KMS-11 (cell line): ENCODE measurements around the gene ZNF423.

Experiments used
- H2AFZ ChIP-seq: fragments of 200-600 bp; sonication (generic); 2 replicates; pipeline ENCODE4 v1.6.1; 2016; ENCODE audit warnings: antibody characterized with exemption, mixed run types, low read depth
- H3K27ac ChIP-seq: fragments of 200-600 bp; sonication (generic); 2 replicates; pipeline ENCODE4 v1.6.1; 2016; ENCODE audit warnings: mild to moderate bottlenecking, mixed run types
- H3K27me3 ChIP-seq: fragments of 200-600 bp; sonication (generic); 2 replicates; pipeline ENCODE4 v1.6.1; 2017; ENCODE audit warnings: mild to moderate bottlenecking, low read depth, mixed run types, moderate library complexity; ENCODE audit not compliant: insufficient read depth
- H3K36me3 ChIP-seq: fragments of 200-600 bp; sonication (generic); 2 replicates; pipeline ENCODE4 v1.6.1; 2017; ENCODE audit warnings: mild to moderate bottlenecking, mixed run types; ENCODE audit not compliant: insufficient read depth
- H3K4me1 ChIP-seq: fragments of 200-600 bp; sonication (generic); 2 replicates; pipeline ENCODE4 v1.6.1; 2016; ENCODE audit warnings: mild to moderate bottlenecking, low read depth, mixed run types; ENCODE audit not compliant: poor library complexity, severe bottlenecking
- H3K4me2 ChIP-seq: fragments of 200-600 bp; sonication (generic); 2 replicates; pipeline ENCODE4 v1.7.0; 2016; ENCODE audit warnings: mild to moderate bottlenecking, mixed run types
- H3K4me3 ChIP-seq: fragments of 200-600 bp; sonication (generic); IDR thresholded peaks from 2 replicates; pipeline ENCODE4 v1.6.1; 2017; ENCODE audit warnings: low read depth, low read length, mixed read lengths; ENCODE audit not compliant: insufficient read depth
- H3K79me2 ChIP-seq: fragments of 200-600 bp; sonication (generic); 2 replicates; pipeline ENCODE4 v1.6.1; 2016; ENCODE audit warnings: low read depth, mixed run types; ENCODE audit not compliant: insufficient read depth
- H3K9ac ChIP-seq: fragments of 200-600 bp; sonication (generic); 2 replicates; pipeline ENCODE4 v1.6.1; 2016; ENCODE audit warnings: mild to moderate bottlenecking, mixed run types
- H4K20me1 ChIP-seq: fragments of 200-600 bp; sonication (generic); 2 replicates; pipeline ENCODE4 v1.6.1; 2016; ENCODE audit warnings: mild to moderate bottlenecking, mixed run types; ENCODE audit not compliant: insufficient read depth
- TF ChIP-seq, protein P1 (sequence below): fragments of 200-600 bp; sonication (generic); conservative IDR thresholded peaks from 2 replicates; pipeline ENCODE4 v1.6.1; 2017; ENCODE audit warnings: low read depth, mild to moderate bottlenecking, antibody characterized with exemption, low read length, moderate library complexity, mixed read lengths

ZNF423 gene

DNA sequence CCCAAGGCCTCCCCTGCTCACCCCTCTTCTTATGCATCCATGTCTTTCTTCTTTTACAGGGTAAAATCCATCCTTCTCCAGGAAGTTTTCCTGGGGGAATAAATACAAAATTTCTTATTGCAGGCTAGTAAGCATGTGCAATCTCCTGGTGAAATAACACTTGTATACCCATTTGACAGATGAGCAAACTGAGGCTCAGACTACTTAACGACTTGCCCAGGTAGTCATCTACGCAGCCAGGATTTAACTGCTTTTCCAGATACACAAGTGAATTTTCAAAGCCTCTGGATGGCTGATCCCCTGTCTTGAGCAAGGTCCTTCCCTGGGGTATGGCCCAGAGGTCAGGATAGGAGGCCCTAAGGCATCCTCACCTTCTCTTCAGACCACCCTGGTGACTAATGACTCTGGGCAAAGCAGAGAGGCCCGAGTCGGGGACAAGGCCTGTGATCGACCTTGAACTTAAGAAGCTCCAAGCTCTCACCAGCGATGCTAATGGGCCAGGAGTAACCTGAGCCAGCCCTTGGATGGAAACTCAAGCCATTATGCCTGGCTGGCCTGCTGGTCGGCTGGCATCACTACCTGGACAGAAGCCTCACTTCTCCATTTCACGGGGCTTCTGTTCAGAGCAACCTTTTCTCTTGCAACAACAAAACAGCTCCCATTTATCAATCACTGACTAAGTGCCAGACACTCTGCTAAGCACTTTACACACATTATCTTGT is 33.1 kb downstream of the ZNF423 start:
- Histone ChIP-seq H3K79me2 (no peaks in the 10 kb centered on the region), H3K27ac (no peak overlapping the region), H4K20me1 (no peaks in the 10 kb centered on the region), H3K36me3 (no peaks in the 10 kb centered on the region), H3K9ac (no peak overlapping the region), H3K27me3 (no peaks in the 10 kb centered on the region), H3K4me3 (no peak overlapping the region), H2AFZ (no peak overlapping the region), H3K4me2 (no peak overlapping the region), H3K4me1 (no peaks in the 10 kb centered on the region)
- TF ChIP-seq, protein P1, sequence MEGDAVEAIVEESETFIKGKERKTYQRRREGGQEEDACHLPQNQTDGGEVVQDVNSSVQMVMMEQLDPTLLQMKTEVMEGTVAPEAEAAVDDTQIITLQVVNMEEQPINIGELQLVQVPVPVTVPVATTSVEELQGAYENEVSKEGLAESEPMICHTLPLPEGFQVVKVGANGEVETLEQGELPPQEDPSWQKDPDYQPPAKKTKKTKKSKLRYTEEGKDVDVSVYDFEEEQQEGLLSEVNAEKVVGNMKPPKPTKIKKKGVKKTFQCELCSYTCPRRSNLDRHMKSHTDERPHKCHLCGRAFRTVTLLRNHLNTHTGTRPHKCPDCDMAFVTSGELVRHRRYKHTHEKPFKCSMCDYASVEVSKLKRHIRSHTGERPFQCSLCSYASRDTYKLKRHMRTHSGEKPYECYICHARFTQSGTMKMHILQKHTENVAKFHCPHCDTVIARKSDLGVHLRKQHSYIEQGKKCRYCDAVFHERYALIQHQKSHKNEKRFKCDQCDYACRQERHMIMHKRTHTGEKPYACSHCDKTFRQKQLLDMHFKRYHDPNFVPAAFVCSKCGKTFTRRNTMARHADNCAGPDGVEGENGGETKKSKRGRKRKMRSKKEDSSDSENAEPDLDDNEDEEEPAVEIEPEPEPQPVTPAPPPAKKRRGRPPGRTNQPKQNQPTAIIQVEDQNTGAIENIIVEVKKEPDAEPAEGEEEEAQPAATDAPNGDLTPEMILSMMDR = no peak

DNA sequence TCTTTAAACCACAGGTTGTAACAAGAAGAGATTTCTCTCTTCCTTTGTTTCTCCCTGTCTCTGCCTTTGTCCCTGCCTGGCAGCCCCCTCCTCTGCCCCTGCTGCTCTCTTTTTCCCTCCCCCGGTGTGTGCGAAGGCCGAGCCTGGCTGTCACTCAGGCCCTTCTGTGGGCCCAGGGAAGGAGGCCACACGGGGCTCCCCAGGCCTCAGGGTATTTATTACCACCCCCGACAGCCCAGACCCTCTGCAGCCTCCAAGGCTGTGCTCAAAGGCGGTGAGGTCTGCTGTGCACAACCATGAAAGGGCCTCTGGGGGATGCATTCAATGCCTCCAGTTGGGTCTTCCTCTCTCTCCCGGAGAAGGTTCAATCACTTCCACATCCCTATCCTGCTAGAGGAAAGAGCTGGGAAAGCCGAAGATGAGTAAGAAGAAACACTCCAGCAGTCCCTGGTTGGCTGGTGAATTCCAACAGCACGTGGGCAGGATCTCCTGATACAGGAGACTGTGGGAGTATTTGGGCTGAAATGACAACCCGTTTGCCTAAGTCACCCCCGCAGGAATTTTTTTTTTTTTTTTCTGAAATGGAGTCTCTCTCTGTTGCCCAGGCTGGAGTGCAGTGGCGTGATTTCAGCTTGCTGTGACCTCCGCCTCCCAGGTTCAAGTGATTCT is 34.2 kb downstream of the ZNF423 start:
- no peaks in the 10 kb centered on the region for H3K27me3 ChIP-seq
- no peak overlapping the region for H3K9ac ChIP-seq
- H3K4me3 ChIP-seq = no peak overlapping the region
- H4K20me1 ChIP-seq = no peaks in the 10 kb centered on the region
- TF ChIP-seq, protein P1 = no peak
- no peaks in the 10 kb centered on the region for H3K4me1 ChIP-seq
- H3K4me2 ChIP-seq = no peak overlapping the region
- H3K79me2 ChIP-seq = no peaks in the 10 kb centered on the region
- no peaks in the 10 kb centered on the region for H3K36me3 ChIP-seq
- H2AFZ ChIP-seq = no peak overlapping the region
- no peak overlapping the region for H3K27ac ChIP-seq

DNA sequence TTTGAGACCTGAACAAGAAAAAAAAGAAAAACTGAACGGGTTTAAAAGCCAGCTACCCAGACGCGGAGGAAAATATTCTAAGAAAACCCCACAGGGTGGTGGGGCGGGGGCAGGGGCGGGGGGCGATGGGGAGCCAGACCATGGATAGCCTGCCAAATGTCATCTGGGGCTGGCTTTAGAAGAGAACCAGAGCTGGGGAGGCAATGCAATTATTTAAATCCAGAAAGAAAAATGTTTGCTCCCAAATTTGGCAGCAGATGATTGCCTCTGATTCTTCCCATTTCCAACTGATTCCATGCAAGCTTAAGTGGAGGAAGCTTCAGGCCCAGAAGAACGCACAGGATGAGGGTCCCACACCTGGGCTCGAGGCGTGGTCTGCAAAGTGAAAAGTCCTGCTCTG is 34.8 kb downstream of the ZNF423 start:
- no peak overlapping the region for H3K4me3 ChIP-seq
- no peaks in the 10 kb centered on the region for H4K20me1 ChIP-seq
- TF ChIP-seq, protein P1 = no peak
- no peak overlapping the region for H3K4me2 ChIP-seq
- H3K9ac ChIP-seq = no peak overlapping the region
- no peaks in the 10 kb centered on the region for H3K79me2 ChIP-seq
- no peak overlapping the region for H2AFZ ChIP-seq
- no peaks in the 10 kb centered on the region for H3K4me1 ChIP-seq
- no peaks in the 10 kb centered on the region for H3K36me3 ChIP-seq
- H3K27me3 ChIP-seq = no peaks in the 10 kb centered on the region
- H3K27ac ChIP-seq = no peak overlapping the region

DNA sequence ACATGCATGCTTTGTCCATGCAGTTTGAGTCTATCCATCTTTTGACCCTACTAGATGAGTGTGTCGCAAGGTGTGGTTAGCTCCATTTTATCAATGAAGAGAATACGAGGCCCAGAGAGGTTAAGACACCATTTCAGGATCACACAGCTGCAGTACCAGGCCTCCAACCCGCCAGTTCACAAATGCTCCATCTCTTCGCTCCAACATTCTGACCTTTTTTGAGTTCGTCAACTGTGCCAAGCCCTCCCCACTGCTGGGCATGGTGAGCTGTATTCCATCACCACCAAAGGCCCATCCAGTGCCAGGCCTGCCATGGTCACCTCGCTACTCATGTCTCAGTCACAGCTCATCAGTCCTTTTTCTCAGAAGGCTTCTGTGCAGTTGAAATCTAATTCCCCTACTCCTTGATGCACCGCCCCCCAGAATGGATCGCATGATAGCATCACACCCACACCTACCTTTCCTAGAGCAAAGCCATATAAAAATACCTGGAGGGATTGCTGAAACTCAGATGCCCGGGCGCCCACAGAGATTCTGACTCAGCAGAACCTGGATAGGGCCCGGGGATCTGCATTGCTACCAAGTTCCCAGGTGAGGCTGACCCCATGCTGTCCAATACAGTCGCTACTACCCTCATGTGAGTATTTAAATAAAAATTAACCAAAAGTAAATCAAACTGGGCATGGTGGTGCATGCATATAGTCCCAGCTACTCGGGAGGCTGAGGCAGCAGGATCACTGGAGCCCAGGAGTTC is 38.0 kb downstream of the ZNF423 start:
- H3K4me1 ChIP-seq = no peaks in the 10 kb centered on the region

More for the DNA sequence above, 38.0 kb downstream of the ZNF423 start:
- Histone ChIP-seq H3K79me2 (no peaks in the 10 kb centered on the region), H3K27me3 (no peaks in the 10 kb centered on the region), H4K20me1 (no peaks in the 10 kb centered on the region), H3K27ac (no peak overlapping the region), H3K9ac (no peak overlapping the region), H2AFZ (no peak overlapping the region), H3K4me2 (no peak overlapping the region), H3K4me3 (no peak overlapping the region), H3K36me3 (no peaks in the 10 kb centered on the region)
- TF ChIP-seq, protein P1 = no peak
